HG03039 (cell line): Measurements from ENCODE around the gene PSMC3.

Experiments
- ATAC-seq: cut with Tn5 transposase; IDR thresholded peaks from one replicate; pipeline ENCODE4 v1.9.1; 2021; ENCODE audit warnings: mild to moderate bottlenecking, moderate library complexity; ENCODE audit not compliant: unreplicated experiment

Gene PSMC3

GRCh38 chr11:47377571-47378009 is 48.6 kb downstream of the PSMC3 start:
- ATAC-seq = no peak

GRCh38 chr11:47376525-47377371 is 49.5 kb downstream of the PSMC3 start:
- no peak for ATAC-seq

GRCh38 chr11:47376107-47376524 is 50.1 kb downstream of the PSMC3 start:
- ATAC-seq = no peak

GRCh38 chr11:47375546-47376085 is 50.6 kb downstream of the PSMC3 start:
- no peak for ATAC-seq

- ATAC-seq = no peak
Observed at GRCh38 chr11:47375020-47375419, 51.2 kb downstream of the PSMC3 start.

GRCh38 chr11:47374720-47375019 is 51.6 kb downstream of the PSMC3 start:
- no peak for ATAC-seq

GRCh38 chr11:47373876-47374719 is 52.1 kb downstream of the PSMC3 start:
- ATAC-seq = no peak

- ATAC-seq = no peak
Observed at GRCh38 chr11:47372422-47372821, 53.8 kb downstream of the PSMC3 start.

- no peak for ATAC-seq
Observed at GRCh38 chr11:47369676-47370075, 56.6 kb downstream of the PSMC3 start.
